NT2/D1 (cell line): ENCODE results near the gene INCENP.

Experiments
- DNase-seq: peaks from one replicate; pipeline ENCODE4 v3.0.0-alpha.2; 2011; ENCODE audit warnings: low read depth, low spot score
- H3K27me3 ChIP-seq: 2 replicates; pipeline ENCODE4 v1.6.0; 2011; ENCODE audit warnings: mild to moderate bottlenecking; ENCODE audit not compliant: insufficient read length, insufficient read depth
- H3K36me3 ChIP-seq: 2 replicates; pipeline ENCODE4 v1.6.1; 2011; ENCODE audit warnings: mild to moderate bottlenecking, low read length, mixed read lengths; ENCODE audit not compliant: insufficient read depth, insufficient read length
- H3K4me1 ChIP-seq: 2 replicates; pipeline ENCODE4 v1.5.1; 2011; ENCODE audit not compliant: insufficient read depth, insufficient read length
- H3K4me3 ChIP-seq: 2 replicates; pipeline ENCODE4 v1.5.1; 2011; ENCODE audit warnings: low read depth; ENCODE audit not compliant: insufficient read length
- H3K9ac ChIP-seq: 2 replicates; pipeline ENCODE4 v1.6.0; 2011; ENCODE audit warnings: low read depth; ENCODE audit not compliant: insufficient read length
- H3K9me3 ChIP-seq: 2 replicates; pipeline ENCODE4 v1.5.1; 2011; ENCODE audit warnings: mild to moderate bottlenecking, low read length; ENCODE audit not compliant: insufficient read depth
- SUZ12 ChIP-seq: IDR thresholded peaks from 2 replicates; pipeline ENCODE4 v1.6.1; 2011; ENCODE audit not compliant: insufficient read length, insufficient read depth; ENCODE audit errors: extremely low read depth
- YY1 ChIP-seq: IDR thresholded peaks from 2 replicates; pipeline ENCODE4 v1.6.1; 2011; ENCODE audit not compliant: insufficient read length, insufficient read depth
- ZNF274 ChIP-seq: IDR thresholded peaks from 2 replicates; pipeline ENCODE4 v1.6.1; 2011; ENCODE audit warnings: mild to moderate bottlenecking, low read depth, low read length

The INCENP gene

DNA sequence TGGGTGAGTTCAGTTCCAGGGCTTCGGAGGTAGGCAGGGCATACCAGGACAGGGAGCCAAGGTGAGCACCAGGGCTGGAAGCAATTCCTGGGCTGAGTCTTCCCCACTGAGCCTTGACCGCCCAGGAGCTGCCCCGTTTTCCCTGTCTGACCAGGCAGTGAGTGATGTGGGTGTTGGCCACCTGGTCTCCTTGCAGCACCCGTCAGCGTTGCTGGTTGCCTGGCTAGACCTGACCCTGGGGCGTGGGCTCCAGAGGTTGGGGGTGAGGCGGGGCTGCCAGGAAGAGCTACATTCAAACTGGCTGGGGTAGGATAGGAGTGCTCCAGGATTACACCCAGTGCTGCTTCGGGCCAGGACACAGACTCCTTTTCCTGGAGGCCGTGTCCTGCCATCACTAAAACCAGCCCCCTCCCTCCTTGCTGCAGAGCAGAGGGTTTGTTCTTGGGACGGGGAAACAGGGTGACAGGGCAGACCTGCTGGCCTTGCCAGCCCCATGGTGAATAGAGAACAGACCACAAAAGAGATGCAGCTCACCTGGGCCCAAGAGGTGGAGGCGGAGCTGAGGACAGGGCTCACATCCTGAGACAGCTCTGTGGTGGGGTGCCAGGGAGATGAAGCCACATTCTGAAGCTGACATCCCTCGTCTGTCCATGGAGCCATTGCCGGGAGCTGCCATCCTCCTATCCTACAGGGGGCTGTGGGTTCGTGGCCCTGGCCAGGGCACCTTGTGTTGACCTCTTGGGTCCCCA, 14.2 kb downstream of the INCENP start:
- H3K9me3 ChIP-seq, result no peaks in the 10 kb centered on the region
- peaks cover 5% of the 10 kb centered on the region for H3K4me1 ChIP-seq
- peaks cover 89% of the 10 kb centered on the region for H3K36me3 ChIP-seq
- no peak for DNase-seq
- no peak for TF ChIP-seq ZNF274
- TF ChIP-seq SUZ12, result no peak
- no peak for TF ChIP-seq YY1
- no peak overlapping the region for H3K9ac ChIP-seq
- H3K4me3 ChIP-seq, result no peak overlapping the region
- H3K27me3 ChIP-seq, result no peaks in the 10 kb centered on the region

DNA sequence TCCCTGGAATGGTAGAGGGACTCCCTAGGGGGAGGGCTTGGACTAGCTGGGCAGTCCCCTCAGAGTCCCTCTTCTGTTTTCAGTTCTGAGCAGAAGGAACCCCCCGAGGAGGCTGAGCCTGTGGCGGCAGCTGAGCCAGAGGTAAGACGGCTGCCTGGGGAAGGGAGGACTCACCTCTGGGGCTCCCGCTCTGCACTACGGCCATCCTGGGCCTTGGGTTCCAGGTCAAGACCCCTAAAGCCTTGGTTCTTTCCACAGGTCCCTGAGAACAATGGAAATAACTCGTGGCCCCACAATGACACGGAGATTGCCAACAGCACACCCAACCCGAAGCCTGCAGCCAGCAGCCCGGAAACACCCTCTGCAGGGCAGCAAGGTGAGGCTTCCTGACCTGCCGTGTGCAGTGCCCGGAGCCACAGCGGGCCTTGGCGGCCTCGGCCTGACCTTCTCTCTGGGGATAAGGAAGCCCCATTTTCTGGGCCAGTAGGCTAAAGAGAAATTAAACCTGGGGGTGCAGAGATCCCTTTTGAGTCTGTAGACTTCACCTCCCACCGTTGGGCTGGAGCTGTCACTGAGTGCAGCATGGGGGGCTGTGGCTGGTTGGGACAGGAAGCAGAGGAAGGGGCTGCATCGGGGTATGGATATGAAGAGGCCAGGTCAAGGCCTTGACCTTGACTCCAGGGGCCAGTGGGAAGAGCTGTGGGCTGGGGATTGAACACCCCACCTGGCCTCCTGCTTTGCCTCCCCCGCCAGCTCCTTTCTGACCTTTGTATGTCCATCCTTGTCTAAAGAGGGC, 15.0 kb downstream of the INCENP start:
- TF ChIP-seq YY1 (no peak), ZNF274 (no peak), SUZ12 (no peak)
- Histone ChIP-seq H3K9me3 (no peaks in the 10 kb centered on the region), H3K4me3 (no peak overlapping the region), H3K36me3 (peaks cover 90% of the 10 kb centered on the region), H3K9ac (no peak overlapping the region), H3K27me3 (no peaks in the 10 kb centered on the region), H3K4me1 (no peaks in the 10 kb centered on the region)
- DNase-seq, result no peak

DNA sequence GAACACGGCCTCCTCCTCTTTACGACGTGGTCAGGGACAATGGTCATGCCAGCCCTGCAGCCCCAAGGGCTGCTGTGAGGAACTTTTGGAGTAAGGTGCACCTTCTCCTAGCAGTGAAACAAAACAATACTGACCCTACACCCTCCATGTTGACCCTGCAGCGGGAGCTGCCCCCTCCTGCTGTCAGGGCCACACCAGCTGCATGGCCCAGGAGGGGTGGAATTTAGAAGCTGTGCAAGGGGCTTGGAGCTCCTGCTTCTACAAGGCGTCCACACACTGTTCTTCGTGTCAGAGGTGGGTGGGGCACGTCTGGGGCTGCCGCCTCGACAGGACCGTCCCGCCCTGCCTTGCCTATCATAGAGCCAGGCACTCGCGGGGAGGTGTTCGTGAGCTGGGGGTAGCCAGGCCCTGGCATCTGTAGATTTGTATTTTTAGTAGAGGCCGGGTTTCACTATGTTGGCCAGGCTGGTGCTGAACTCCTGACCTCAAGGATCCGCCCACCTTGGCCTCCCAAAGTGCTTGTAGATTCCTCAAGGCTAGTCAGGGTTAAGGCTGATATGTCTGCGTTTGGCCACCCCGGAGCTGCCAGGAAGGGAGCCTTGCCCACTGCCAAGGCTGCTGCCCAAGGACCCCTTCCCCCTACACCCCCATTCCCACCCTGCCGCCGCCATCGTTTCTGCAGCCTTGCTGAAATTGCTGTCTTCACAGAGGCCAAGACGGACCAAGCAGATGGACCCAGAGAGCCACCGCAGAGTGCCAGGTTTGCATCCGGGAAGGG, 15.9 kb downstream of the INCENP start:
- no peak overlapping the region for H3K4me3 ChIP-seq
- TF ChIP-seq YY1, result no peak
- no peak for TF ChIP-seq ZNF274
- TF ChIP-seq SUZ12, result no peak
- H3K9ac ChIP-seq, result no peak overlapping the region
- H3K27me3 ChIP-seq, result no peaks in the 10 kb centered on the region
- H3K4me1 ChIP-seq, result no peaks in the 10 kb centered on the region
- H3K36me3 ChIP-seq, result peaks cover 86% of the 10 kb centered on the region
- H3K9me3 ChIP-seq, result no peaks in the 10 kb centered on the region
- DNase-seq, result no peak

DNA sequence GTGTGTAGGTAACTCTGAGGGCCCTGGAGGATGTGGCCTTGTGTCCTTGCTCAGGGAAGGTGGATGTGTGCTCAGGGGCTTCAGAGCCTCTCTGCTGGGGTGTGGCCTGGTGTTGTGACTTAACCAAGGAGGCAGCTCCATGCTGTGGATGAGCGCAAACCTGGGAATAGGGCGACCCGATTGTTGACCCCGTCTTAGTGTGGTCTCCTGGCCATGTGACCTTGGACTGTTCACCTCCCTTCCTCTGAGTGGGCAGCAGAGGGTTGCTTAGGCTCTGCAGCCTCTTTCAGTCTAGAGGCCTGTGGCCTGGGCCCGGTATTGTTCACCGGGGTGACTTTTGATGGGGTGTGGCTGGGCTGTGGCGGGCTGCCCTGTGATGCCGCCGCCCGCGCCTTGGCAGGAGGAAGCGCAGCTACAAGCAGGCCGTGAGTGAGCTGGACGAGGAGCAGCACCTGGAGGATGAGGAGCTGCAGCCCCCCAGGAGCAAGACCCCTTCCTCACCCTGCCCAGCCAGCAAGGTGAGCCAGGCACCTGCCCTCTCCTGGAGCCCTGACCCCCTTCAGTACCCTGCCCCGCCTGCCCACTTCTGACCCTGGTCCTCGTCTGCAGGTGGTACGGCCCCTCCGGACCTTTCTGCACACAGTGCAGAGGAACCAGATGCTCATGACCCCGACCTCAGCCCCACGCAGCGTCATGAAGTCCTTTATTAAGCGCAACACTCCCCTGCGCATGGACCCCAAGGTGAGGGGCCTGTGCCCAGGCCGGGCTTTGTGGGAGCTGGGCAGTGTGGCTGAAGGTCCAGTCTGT, 16.7 kb downstream of the INCENP start:
- no peak for DNase-seq
- no peak overlapping the region for H3K9ac ChIP-seq
- H3K9me3 ChIP-seq, result peaks cover 7% of the 10 kb centered on the region; the same call in 1 of the 2 replicates
- H3K4me1 ChIP-seq, result no peaks in the 10 kb centered on the region
- H3K36me3 ChIP-seq, result peaks cover 87% of the 10 kb centered on the region
- H3K27me3 ChIP-seq, result no peaks in the 10 kb centered on the region
- no peak for TF ChIP-seq YY1
- no peak for TF ChIP-seq ZNF274
- TF ChIP-seq SUZ12, result no peak
- no peak overlapping the region for H3K4me3 ChIP-seq

DNA sequence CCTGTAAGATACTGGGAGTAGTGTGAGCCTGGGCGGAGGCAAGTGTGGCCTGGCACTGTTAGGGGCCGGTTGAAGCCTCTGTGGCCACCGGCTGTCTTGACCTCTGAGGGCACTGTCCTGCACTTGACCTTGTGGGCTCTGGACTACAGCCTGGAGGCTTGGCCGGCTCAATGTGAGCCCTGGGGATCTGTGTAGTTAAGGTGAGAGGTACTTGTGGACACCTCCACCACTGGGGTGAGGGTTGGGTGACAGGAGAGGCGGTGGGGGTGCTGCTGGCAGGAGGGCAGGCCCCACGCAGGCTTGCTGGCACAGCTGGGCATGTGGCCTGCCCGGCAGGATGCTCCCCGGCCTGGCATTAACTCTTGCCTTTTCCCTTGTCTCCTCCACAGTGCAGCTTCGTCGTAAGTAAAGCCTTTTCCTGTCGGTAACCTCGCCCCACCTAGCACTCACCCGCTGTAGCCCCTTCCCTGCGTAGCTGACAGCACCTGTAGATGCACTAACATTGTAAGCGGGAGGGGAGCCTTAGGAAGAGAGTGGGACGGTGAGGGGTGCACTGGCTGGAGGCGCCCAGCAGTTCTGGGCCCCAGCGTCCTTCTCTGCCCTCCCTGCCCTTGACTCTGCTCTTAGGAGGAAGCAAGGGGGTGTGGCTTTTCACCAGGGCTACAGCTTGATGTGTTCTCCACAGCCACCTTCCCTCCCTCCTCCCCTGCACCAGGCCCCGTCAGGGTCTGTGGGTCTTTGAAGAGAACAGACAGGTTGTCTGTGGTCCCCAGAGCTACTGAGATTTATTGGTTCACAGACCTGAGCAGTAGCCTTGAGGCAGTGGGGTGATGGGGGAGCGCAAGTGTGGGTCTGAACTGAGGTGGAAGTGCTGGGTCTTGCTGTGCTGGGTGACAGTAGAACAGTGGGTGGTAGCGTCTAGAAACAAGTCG, 17.6 kb downstream of the INCENP start:
- peaks cover 94% of the 10 kb centered on the region for H3K36me3 ChIP-seq
- H3K4me1 ChIP-seq, result no peaks in the 10 kb centered on the region
- peaks cover 15% of the 10 kb centered on the region; the same call in 1 of the 2 replicates for H3K9me3 ChIP-seq
- no peak overlapping the region for H3K4me3 ChIP-seq
- no peaks in the 10 kb centered on the region for H3K27me3 ChIP-seq
- DNase-seq, result no peak
- TF ChIP-seq YY1 (no peak), SUZ12 (no peak), ZNF274 (no peak)
- H3K9ac ChIP-seq, result no peak overlapping the region

DNA sequence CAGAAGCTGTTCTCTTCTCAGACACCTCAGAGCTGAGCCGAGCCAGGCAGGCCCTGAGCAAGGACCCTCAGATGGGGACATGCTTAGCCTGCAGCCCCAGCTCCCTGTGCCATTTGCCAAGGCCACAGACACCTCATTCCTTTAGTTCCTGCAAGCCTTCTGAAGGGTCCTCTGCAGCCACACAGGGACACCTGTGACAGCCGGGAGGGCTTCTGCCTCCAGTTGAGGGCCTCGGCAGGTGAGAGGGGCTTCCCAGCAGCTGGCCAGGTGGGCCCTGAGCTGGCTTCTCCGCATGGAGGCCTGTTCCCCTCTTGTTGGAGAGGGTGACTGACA, 18.2 kb downstream of the INCENP start:
- Histone ChIP-seq H3K9me3 (peaks cover 22% of the 10 kb centered on the region; the same call in 1 of the 2 replicates), H3K36me3 (peaks cover 95% of the 10 kb centered on the region), H3K9ac (no peak overlapping the region), H3K27me3 (no peaks in the 10 kb centered on the region), H3K4me1 (no peaks in the 10 kb centered on the region), H3K4me3 (no peak overlapping the region)
- no peak for DNase-seq
- TF ChIP-seq YY1, result no peak
- no peak for TF ChIP-seq SUZ12
- TF ChIP-seq ZNF274, result no peak
